K562 (cell line): ENCODE results near the gene BMP2K. TPM values are rescaled to one million over a fixed set of nuclear protein-coding genes. Genes with fewer than 3 reads are reported as not detected.
"Not testable (repeated sequence)": the region's sequence is repeated elsewhere in the genome, so short reads cannot be mapped to it uniquely, and the experiment has no call there.

Source experiments
- ATAC-seq: fragments of 200-7000 bp; cut with Tn5 transposase; 3 replicates; pipeline ENCODE4 v1.9.1; 2020; ENCODE audit warnings: moderate library complexity
- BruUV-seq: library from RNA; stranded (reverse); fragments of 400-500 nt; replicated peaks from 2 replicates; lab custom pipeline; 2021; lab: Mats Ljungman, UMichigan
- CTCF ChIA-PET: fragments of 300-600 bp; formaldehyde crosslinking; extraction: SDS; loops from one replicate; lab custom pipeline; 2021; ENCODE audit warnings: low intra/inter-chr PET ratio; lab: Yijun Ruan, JAX
- POLR2A ChIA-PET: fragments of 300-600, 350-650 bp; sonication (Branson Sonifier 250); formaldehyde crosslinking; extraction: SDS; loops from one replicate; lab custom pipeline; 2021; ENCODE audit warnings: antibody characterized with exemption, inconsistent platforms; lab: Yijun Ruan, JAX
- DNase-seq, 4 experiments: peaks; one replicate each; pipeline versions ENCODE4 v3.0.0 to v3.0.0-alpha.2; 2011 to 2018; ENCODE audit warnings: low spot score in 3 of 4, mixed read lengths in 3 of 4; ENCODE audit errors: extremely low read depth in 1 of 4
- FAIRE-seq: peaks from 2 replicates; lab custom pipeline; 2011; peaks lifted over from hg19 to GRCh38; lab: Jason Lieb, UNC
- H2AFZ ChIP-seq: 2 replicates; pipeline ENCODE4 v1.6.0; 2011; ENCODE audit warnings: low read depth, low read length, control low read depth, inconsistent platforms
- H3K27ac ChIP-seq: fragments of 200-600 bp; 3 replicates; pipeline ENCODE4 v1.8.0; 2011; ENCODE audit warnings: low read depth, mild to moderate bottlenecking, control low read depth, inconsistent platforms, low read length, moderate library complexity, mixed read lengths; ENCODE audit errors: extremely low read depth
- H3K27me3 ChIP-seq, 2 experiments: fragments of 300-600 bp in 1 of 2; 2 replicates in 1 of 2; 3 replicates in 1 of 2; pipeline versions ENCODE4 v1.6.0 to v1.8.0; 2011; ENCODE audit warnings: inconsistent platforms in 2 of 2, low read length in 2 of 2, mild to moderate bottlenecking in 1 of 2, mixed read lengths in 1 of 2, moderate library complexity in 1 of 2; ENCODE audit not compliant: control insufficient read depth in 2 of 2, insufficient read depth in 2 of 2
- H3K36me3 ChIP-seq: fragments of 300-600 bp; 3 replicates; pipeline ENCODE4 v1.8.0; 2011; ENCODE audit warnings: mild to moderate bottlenecking, low read length, inconsistent platforms; ENCODE audit not compliant: control insufficient read depth, insufficient read depth
- H3K4me1 ChIP-seq, 2 experiments: fragments of 200-600 bp in 1 of 2; replicated peaks in 1 of 2; 2 replicates in 1 of 2; 3 replicates in 1 of 2; pipeline versions ENCODE4 v1.5.1 to v1.8.0; 2011; ENCODE audit warnings: inconsistent platforms in 2 of 2, low read length in 2 of 2, mild to moderate bottlenecking in 1 of 2, mixed read lengths in 1 of 2, moderate library complexity in 1 of 2; ENCODE audit not compliant: control insufficient read depth in 2 of 2, insufficient read depth in 2 of 2
- H3K4me2 ChIP-seq: 2 replicates; pipeline ENCODE4 v1.6.1; 2011; ENCODE audit warnings: low read length, control low read depth, inconsistent platforms, mixed read lengths; ENCODE audit not compliant: insufficient read depth
- H3K4me3 ChIP-seq: fragments of 200-600 bp; sonication (generic), shearing (Covaris generic); 2 replicates; pipeline ENCODE4 v1.5.1; 2016; ENCODE audit warnings: control low read depth, inconsistent platforms
- H3K79me2 ChIP-seq: fragments of 200-600 bp; 3 replicates; pipeline ENCODE4 v1.8.0; 2011; ENCODE audit warnings: low read length, inconsistent platforms; ENCODE audit not compliant: control insufficient read depth, insufficient read depth
- H3K9ac ChIP-seq, 2 experiments: 2 replicates each; pipeline versions ENCODE4 v1.6.0 to v1.6.1; 2011; ENCODE audit warnings: low read depth in 2 of 2, low read length in 2 of 2, control low read depth in 1 of 2, inconsistent platforms in 1 of 2, mild to moderate bottlenecking in 1 of 2, mixed read lengths in 1 of 2; ENCODE audit not compliant: insufficient read depth in 1 of 2
- H3K9me1 ChIP-seq: one replicate; pipeline ENCODE4 v1.6.0; 2011; ENCODE audit warnings: inconsistent platforms, mild to moderate bottlenecking, low read length, moderate library complexity; ENCODE audit not compliant: control insufficient read depth, insufficient read depth
- H3K9me3 ChIP-seq: replicated peaks from 2 replicates; pipeline ENCODE4 v1.5.1; 2011; ENCODE audit warnings: low read depth, low read length, inconsistent platforms; ENCODE audit not compliant: control insufficient read depth, insufficient read depth
- H4K20me1 ChIP-seq: replicated peaks from 2 replicates; pipeline ENCODE4 v1.6.1; 2011; ENCODE audit warnings: low read length, inconsistent platforms, mixed read lengths; ENCODE audit not compliant: control insufficient read depth, insufficient read depth
- BHLHE40 ChIP-seq: IDR thresholded peaks from 2 replicates; pipeline ENCODE4 v1.6.1; 2011; ENCODE audit warnings: low read length, improper control_type of control experiment
- CBFA2T3 ChIP-seq: fragments of 450-650 bp; IDR thresholded peaks from 2 replicates; pipeline ENCODE4 v1.6.1; 2017
- FOXA3 ChIP-seq, 2 experiments: fragments of 450-650 bp in 1 of 2; sonication (generic) in 1 of 2; formaldehyde crosslinking; IDR thresholded peaks in 1 of 2; conservative IDR thresholded peaks in 1 of 2; 2 replicates each; pipeline versions ENCODE4 v1.4.0 to v1.8.0; 2020 to 2022; ENCODE audit warnings: mild to moderate bottlenecking in 2 of 2, missing genetic modification reagents in 1 of 2
- KLF10 ChIP-seq: fragments of 250-450 bp; sonication (Bioruptor Pico); IDR thresholded peaks from 2 replicates; pipeline ENCODE4 v1.6.1; 2021; ENCODE audit warnings: matching md5 sums
- NBN ChIP-seq: fragments of 450-650 bp; IDR thresholded peaks from 2 replicates; pipeline ENCODE4 v1.6.1; 2016; ENCODE audit warnings: low read depth, mild to moderate bottlenecking
- PATZ1 ChIP-seq: fragments of 250-450 bp; sonication (Bioruptor Pico); IDR thresholded peaks from 2 replicates; pipeline ENCODE4 v1.5.0; 2020; ENCODE audit warnings: mild to moderate bottlenecking, borderline replicate concordance
- PKNOX1 ChIP-seq: fragments of 450-650 bp; IDR thresholded peaks from 2 replicates; pipeline ENCODE4 v1.6.1; 2016
- SMC3 ChIP-seq: conservative IDR thresholded peaks from 2 replicates; pipeline ENCODE4 v1.6.1; 2011; ENCODE audit warnings: low read depth, low read length, improper control_type of control experiment; ENCODE audit not compliant: insufficient read depth
- STAT5A ChIP-seq: IDR thresholded peaks from 2 replicates; pipeline ENCODE4 v1.6.1; 2012; ENCODE audit warnings: low read length, inconsistent platforms, borderline replicate concordance
- TFAM ChIP-seq: fragments of 250-450 bp; sonication (Bioruptor Pico); conservative IDR thresholded peaks from 2 replicates; pipeline ENCODE4 v1.5.0; 2021; ENCODE audit warnings: mild to moderate bottlenecking, moderate library complexity
- ZNF165 ChIP-seq: fragments of 250-450 bp; sonication (Bioruptor Pico); IDR thresholded peaks from 2 replicates; pipeline ENCODE4 v1.4.0; 2020; ENCODE audit warnings: borderline replicate concordance
- WGBS: fragments of 100-300 bp; shearing (Covaris generic); methylation state at CpG from one replicate; pipeline ENCODE4 v1.1.6; 2016; ENCODE audit warnings: low coverage, mixed read lengths; ENCODE audit not compliant: insufficient coverage; ENCODE audit errors: missing lambda C conversion rate; 5-methylcytosine and 5-hydroxymethylcytosine counted together
- in situ Hi-C: fragments of 300-500 bp; cut with MboI; formaldehyde crosslinking; loops from 4 replicates; pipeline ENCODE4 v1.15.0; 2018; ENCODE audit warnings: inconsistent platforms, mixed read lengths
- intact Hi-C: fragments of 100-400 bp; cut with micrococcal nuclease; formaldehyde crosslinking; loops from 2 replicates; pipeline ENCODE4 v1.14.2; 2022
- polyA plus RNA-seq, 8 experiments: library from polyadenylated mRNA; depleted of rRNA in 4 of 8; stranded (reverse) in 5 of 8; unstranded in 3 of 8; fragments of >200 nt; fragmentation: Nextera tagmentation in 2 of 8; fragmentation: Illumina TruSeq in 1 of 8; extraction: Ambion mirVana in 2 of 8; extraction: Trizol in 1 of 8; gene quantifications; 2 replicates each; pipeline versions ENCODE4 v1.2.1 to v1.2.3, GENCODE V29; 2011 to 2014; ENCODE audit warnings: inconsistent platforms in 1 of 8, missing spikeins in 1 of 8
- total RNA-seq, 7 experiments: library from RNA; depleted of rRNA in 6 of 7; stranded (reverse); fragments of >200 nt in 6 of 7; fragmentation: Illumina TruSeq in 2 of 7; extraction: Trizol in 2 of 7; gene quantifications; 2 replicates each; pipeline versions ENCODE4 v1.2.1 to v1.2.3, GENCODE V29; 2011 to 2021; ENCODE audit warnings: low replicate concordance in 1 of 7

BMP2K gene
- total and polyA plus RNA-seq, 9 of the 15 experiments (the other 6 are each of a cell fraction or from before 2014, with no cell fraction given) = 17.0 to 217 (median 104) TPM

GRCh38 chr4:78864405-78865024 lies 88.4 kb downstream of the BMP2K start (continued):
- TF ChIP-seq BHLHE40 = peak; percentile 57; the same call in 1 of the 2 replicates
- 0 out of 2 replicates have a peak, but pooled peaks have one; percentile 25 for TF ChIP-seq NBN
- TF ChIP-seq KLF10 (CRISPR knock-in tag) = no peak
- TF ChIP-seq ZNF165 (CRISPR knock-in tag) = no peak
- peak; percentile 64; the same call in 1 of the 2 replicates for TF ChIP-seq SMC3
- TF ChIP-seq FOXA3 (CRISPR knock-in tag; conservative IDR thresholded peaks at IDR 0.05 in 1 of 2, IDR thresholded peaks at IDR 0.05 in 1 of 2) = no peak

GRCh38 chr4:78865451-78865850 lies 89.3 kb downstream of the BMP2K start:
- TF ChIP-seq PKNOX1 (no peak), CBFA2T3 (no peak), STAT5A (no peak), TFAM (CRISPR knock-in tag) (no peak), PATZ1 (CRISPR knock-in tag) (no peak)
- no TSS peak for BruUV-seq
- Histone ChIP-seq H3K4me3 (no peak overlapping the region), H3K9me3 (no peaks in the 10 kb centered on the region), H3K27me3 (no peaks in the 10 kb centered on the region), H3K79me2 (peaks cover 42% of the 10 kb centered on the region), H3K36me3 (peaks cover 91% of the 10 kb centered on the region), H3K4me2 (no peak overlapping the region), H4K20me1 (no peaks in the 10 kb centered on the region), H2AFZ (no peak overlapping the region), H3K9me1 (no peaks in the 10 kb centered on the region), H3K4me1 (no peaks in the 10 kb centered on the region), H3K27ac (no peak overlapping the region), H3K9ac (no peak overlapping the region)
- WGBS = 100% methylated on average over 2 of the region's 2 CpGs
- ChIA-PET POLR2A (no interaction called here), CTCF (interaction anchor here (1.3 kb wide), 1 partner anchor 257 kb away, joined by 3 read pairs; no protein-coding TSS in a partner anchor)
- ATAC-seq (no peak), DNase-seq (no peak), FAIRE-seq (no peak)
- intact Hi-C loops = loop anchor here (10.0 kb wide), 1 partner anchor 341 kb away; no protein-coding TSS in a partner anchor
- in situ Hi-C loops = no loop called here

- H3K36me3 ChIP-seq = peaks cover 93% of the 10 kb centered on the region
- H3K4me2 ChIP-seq, H3K4me1 ChIP-seq, BruUV-seq, H3K4me3 ChIP-seq, H2AFZ ChIP-seq, H3K27me3 ChIP-seq, H4K20me1 ChIP-seq, ATAC-seq, in situ Hi-C loops, H3K9ac ChIP-seq, DNase-seq, H3K27ac ChIP-seq, FAIRE-seq, H3K9me3 ChIP-seq, CTCF ChIA-PET, H3K9me1 ChIP-seq, POLR2A ChIA-PET: not testable (repeated sequence)
- intact Hi-C loops = loop anchor here (10.0 kb wide), 1 partner anchor 344 kb away; no protein-coding TSS in a partner anchor
- peaks cover 27% of the 10 kb centered on the region for H3K79me2 ChIP-seq
- 96% methylated on average over 5 of the region's 5 CpGs for WGBS
Measured at GRCh38 chr4:78868712-78869111, 92.6 kb downstream of the BMP2K start.
